ENCODE data around the gene ZFP36L2.
A peak's percentile ranks its signal among the peaks of the same experiment; 100 is the strongest.

Gene ZFP36L2

GRCh38 chr2:43250015-43250414 is 23.6 kb upstream of the ZFP36L2 start:
- ATAC-seq = no peak
- TF ChIP-seq ZNF8 (CRISPR knock-in tag; IDR thresholded peaks at IDR 0.05) (peak; percentile 93), BACH2 (CRISPR knock-in tag; IDR thresholded peaks at IDR 0.05; ENCODE audit: borderline replicate concordance) (no peak), TCF4 (CRISPR knock-in tag; IDR thresholded peaks at IDR 0.05; ENCODE audit: borderline replicate concordance) (no peak)

GRCh38 chr2:43248621-43249020 is 22.2 kb upstream of the ZFP36L2 start:
- no peak for TF ChIP-seq ISL1 (CRISPR knock-in tag; IDR thresholded peaks at IDR 0.05)

GRCh38 chr2:43246641-43247040 is 20.2 kb upstream of the ZFP36L2 start:
- TF ChIP-seq RARB (CRISPR knock-in tag; IDR thresholded peaks at IDR 0.05) (no peak), TSHZ2 (CRISPR knock-in tag; IDR thresholded peaks at IDR 0.05) (no peak), CSDC2 (CRISPR knock-in tag; IDR thresholded peaks at IDR 0.05) (no peak), ZFP30 (CRISPR knock-in tag; IDR thresholded peaks at IDR 0.05) (no peak), TCF4 (CRISPR knock-in tag; IDR thresholded peaks at IDR 0.05; ENCODE audit: borderline replicate concordance) (no peak), OSR1 (CRISPR knock-in tag; IDR thresholded peaks at IDR 0.05) (no peak), ZNF565 (CRISPR knock-in tag; conservative IDR thresholded peaks at IDR 0.05; ENCODE audit: low read depth) (no peak)
- no peak for ATAC-seq

More at GRCh38 chr2:43248621-43249020, 22.2 kb upstream of the ZFP36L2 start:
- ATAC-seq = no peak

GRCh38 chr2:43241558-43241957 is 15.2 kb upstream of the ZFP36L2 start:
- no peak for ATAC-seq
- TF ChIP-seq ZNF70 (CRISPR knock-in tag; IDR thresholded peaks at IDR 0.05) (no peak), PPARA (CRISPR knock-in tag; IDR thresholded peaks at IDR 0.05; ENCODE audit: borderline replicate concordance) (no peak), ZNF8 (CRISPR knock-in tag; IDR thresholded peaks at IDR 0.05) (no peak), ZFP30 (CRISPR knock-in tag; IDR thresholded peaks at IDR 0.05) (no peak), CSDC2 (CRISPR knock-in tag; IDR thresholded peaks at IDR 0.05) (no peak), TOX (CRISPR knock-in tag; IDR thresholded peaks at IDR 0.05; ENCODE audit: borderline replicate concordance) (no peak), TSHZ2 (CRISPR knock-in tag; IDR thresholded peaks at IDR 0.05) (no peak), ESRRG (CRISPR knock-in tag; IDR thresholded peaks at IDR 0.05) (no peak), RARB (CRISPR knock-in tag; IDR thresholded peaks at IDR 0.05) (no peak), SNAI2 (CRISPR knock-in tag; IDR thresholded peaks at IDR 0.05) (no peak), ARNTL (CRISPR knock-in tag; IDR thresholded peaks at IDR 0.05; ENCODE audit: borderline replicate concordance, low read depth) (no peak), ZFP3 (CRISPR knock-in tag; IDR thresholded peaks at IDR 0.05) (no peak), CSRNP3 (CRISPR knock-in tag; IDR thresholded peaks at IDR 0.05) (no peak), GLIS3 (CRISPR knock-in tag; IDR thresholded peaks at IDR 0.05) (no peak), POU6F1 (CRISPR knock-in tag; IDR thresholded peaks at IDR 0.05; ENCODE audit: borderline replicate concordance, low read depth) (no peak)

Measured in SK-N-SH treated with all-trans-retinoic acid at 6 μM for 48 hours (cell line).